Inferior parietal cortex (tissue), 1 donor: ENCODE data around the gene RANBP6.

ENCODE experiments used
- DNase-seq: peaks from one replicate; pipeline ENCODE4 v3.0.0-alpha.2; 2016; ENCODE audit errors: extremely low spot score

Gene RANBP6

GRCh38 chr9:6007058-6007769 is 8.2 kb downstream of the RANBP6 start:
- peak; percentile 24 for DNase-seq

GRCh38 chr9:6006749-6007057 is 8.7 kb downstream of the RANBP6 start:
- DNase-seq = no peak

GRCh38 chr9:6000955-6001354 is 14.5 kb downstream of the RANBP6 start:
- DNase-seq = no peak

- no peak for DNase-seq
These were observed 15.9 kb downstream of the RANBP6 start for GRCh38 chr9:5999443-6000101.

- no peak for DNase-seq
These were observed 20.9 kb downstream of the RANBP6 start for GRCh38 chr9:5994493-5994892.

GRCh38 chr9:5988265-5988664 is 27.2 kb downstream of the RANBP6 start:
- DNase-seq = no peak

- DNase-seq = no peak
These were observed 32.4 kb downstream of the RANBP6 start for GRCh38 chr9:5983042-5983441.

GRCh38 chr9:5982317-5982716 is 33.1 kb downstream of the RANBP6 start:
- DNase-seq = no peak

GRCh38 chr9:5978523-5978922 is 36.9 kb downstream of the RANBP6 start:
- no peak for DNase-seq

- no peak for DNase-seq
These were observed 38.6 kb downstream of the RANBP6 start for GRCh38 chr9:5976674-5977397.

- no peak for DNase-seq
These were observed 43.7 kb downstream of the RANBP6 start for GRCh38 chr9:5971740-5972139.
